Adrenal gland (tissue), 5 donors: ENCODE results near the gene CENPC.

ENCODE experiments used
- CTCF ChIP-seq, 6 experiments: fragments of 450-650 bp in 4 of 6; fragments of 200-600 bp in 2 of 6; sonication (generic) in 1 of 6; IDR thresholded peaks; 1 replicate in 5 of 6; 2 replicates in 1 of 6; pipeline versions ENCODE4 v1.5.1 to v1.8.0; 2016 to 2021; ENCODE audit warnings: antibody characterized with exemption in 6 of 6, mild to moderate bottlenecking in 2 of 6, moderate library complexity in 1 of 6
- POLR2A ChIP-seq, 2 donors: fragments of 450-650 bp; IDR thresholded peaks; one replicate each; pipeline ENCODE4 v1.6.1; 2017; ENCODE audit warnings: antibody characterized with exemption in 2 of 2, mild to moderate bottlenecking in 2 of 2, moderate library complexity in 1 of 2
- donor health status: DM: no; HTN: no; CAD: no.

GRCh38 chr4:67546004-67546356 lies 677 bp upstream of the CENPC start:
- no peak for TF ChIP-seq CTCF (IDR thresholded peaks at IDR 0.05)
- TF ChIP-seq POLR2A (IDR thresholded peaks at IDR 0.05) = no peak
